Activated T-cell treated with anti-CD3 and anti-CD28 coated beads, Interleukin-2, amount 50 U/mL, for 48 hours (primary cell): ENCODE data around the gene TUT7.
A peak's percentile ranks its signal among the peaks of the same experiment; 100 is the strongest.
"Not testable (repeated sequence)": the region's sequence is repeated elsewhere in the genome, so short reads cannot be mapped to it uniquely, and the experiment has no call there.

Source experiments
- DNase-seq, 2 experiments: peaks; one replicate each; pipeline ENCODE4 v3.0.0-alpha.2; 2020

The TUT7 gene

GRCh38 chr9:86303316-86303975 lies 50.8 kb downstream of the TUT7 start:
- peak; percentile 27 to 28 for DNase-seq

- no peak for DNase-seq
Observed at GRCh38 chr9:86301686-86302085, 52.5 kb downstream of the TUT7 start.

GRCh38 chr9:86300701-86301100 lies 53.5 kb downstream of the TUT7 start:
- no peak for DNase-seq

- no peak for DNase-seq
Observed at GRCh38 chr9:86298873-86299272, 55.3 kb downstream of the TUT7 start.

- DNase-seq = not testable (repeated sequence)
Observed at GRCh38 chr9:86290341-86290740, 63.9 kb downstream of the TUT7 start.

- no peak for DNase-seq
Observed at GRCh38 chr9:86288499-86289198, 65.6 kb downstream of the TUT7 start.

GRCh38 chr9:86287013-86287412 lies 67.2 kb downstream of the TUT7 start:
- no peak for DNase-seq

GRCh38 chr9:86286278-86286677 lies 67.9 kb downstream of the TUT7 start:
- no peak for DNase-seq

GRCh38 chr9:86285261-86285660 lies 68.9 kb downstream of the TUT7 start:
- no peak for DNase-seq

GRCh38 chr9:86282979-86283535 lies 71.2 kb downstream of the TUT7 start:
- DNase-seq = no peak

GRCh38 chr9:86282077-86282978 lies 71.9 kb downstream of the TUT7 start, which contains the start of gene ISCA1:
ISCA1 (minus strand) TSS chr9:86282538; CDS start chr9:86282458, 80 bp downstream.
- DNase-seq = peak; percentile 98 to 99

- DNase-seq = no peak
Observed at GRCh38 chr9:86281593-86282076, 72.6 kb downstream of the TUT7 start.

- DNase-seq = no peak
Observed at GRCh38 chr9:86280580-86280979, 73.6 kb downstream of the TUT7 start.

GRCh38 chr9:86279839-86280238 lies 74.4 kb downstream of the TUT7 start:
- DNase-seq = no peak

- DNase-seq = no peak
Observed at GRCh38 chr9:86277072-86277471, 77.1 kb downstream of the TUT7 start.

GRCh38 chr9:86275962-86276361 lies 78.2 kb downstream of the TUT7 start:
- DNase-seq = no peak

- no peak for DNase-seq
Observed at GRCh38 chr9:86274821-86275643, 79.2 kb downstream of the TUT7 start.

GRCh38 chr9:86272221-86272620 lies 82.0 kb downstream of the TUT7 start:
- DNase-seq = no peak

- no peak for DNase-seq
Observed at GRCh38 chr9:86263876-86264275, 90.3 kb downstream of the TUT7 start.

- no peak for DNase-seq
Observed at GRCh38 chr9:86262492-86262891, 91.7 kb downstream of the TUT7 start.

- DNase-seq = no peak
Observed at GRCh38 chr9:86259557-86259956, 94.7 kb downstream of the TUT7 start, which contains the start of gene C9orf153. C9orf153 (minus strand) TSS chr9:86259657; CDS start chr9:86229603, 30,054 bp downstream.

- DNase-seq = no peak
Observed at GRCh38 chr9:86257391-86257790, 96.8 kb downstream of the TUT7 start.
